HG02678 (cell line): ENCODE results near the gene GALNT10.

ENCODE experiments used
- ATAC-seq: cut with Tn5 transposase; IDR thresholded peaks from one replicate; pipeline ENCODE4 v1.9.1; 2021; ENCODE audit warnings: mild to moderate bottlenecking, moderate library complexity; ENCODE audit not compliant: unreplicated experiment

The GALNT10 gene

DNA sequence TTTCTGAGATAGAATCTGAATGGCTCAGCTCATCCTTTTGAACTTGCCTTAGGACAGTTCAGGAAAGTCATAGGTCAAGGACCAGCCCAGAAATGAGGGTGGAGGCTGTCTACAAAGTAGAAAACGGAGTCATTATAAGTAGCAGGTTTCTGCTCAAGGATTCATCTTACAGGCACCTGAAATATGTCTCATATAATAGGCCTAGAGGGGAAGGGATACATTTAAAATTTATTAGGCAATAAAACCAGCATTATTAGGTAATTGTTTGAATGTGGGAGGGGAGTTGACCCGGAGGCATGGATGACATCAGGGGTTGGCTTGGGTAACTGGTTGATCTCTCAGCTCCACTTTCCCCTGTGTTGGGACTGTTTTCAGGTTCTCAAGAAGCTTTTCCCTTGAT lies 11.9 kb upstream of the GALNT10 start:
- no peak for ATAC-seq

DNA sequence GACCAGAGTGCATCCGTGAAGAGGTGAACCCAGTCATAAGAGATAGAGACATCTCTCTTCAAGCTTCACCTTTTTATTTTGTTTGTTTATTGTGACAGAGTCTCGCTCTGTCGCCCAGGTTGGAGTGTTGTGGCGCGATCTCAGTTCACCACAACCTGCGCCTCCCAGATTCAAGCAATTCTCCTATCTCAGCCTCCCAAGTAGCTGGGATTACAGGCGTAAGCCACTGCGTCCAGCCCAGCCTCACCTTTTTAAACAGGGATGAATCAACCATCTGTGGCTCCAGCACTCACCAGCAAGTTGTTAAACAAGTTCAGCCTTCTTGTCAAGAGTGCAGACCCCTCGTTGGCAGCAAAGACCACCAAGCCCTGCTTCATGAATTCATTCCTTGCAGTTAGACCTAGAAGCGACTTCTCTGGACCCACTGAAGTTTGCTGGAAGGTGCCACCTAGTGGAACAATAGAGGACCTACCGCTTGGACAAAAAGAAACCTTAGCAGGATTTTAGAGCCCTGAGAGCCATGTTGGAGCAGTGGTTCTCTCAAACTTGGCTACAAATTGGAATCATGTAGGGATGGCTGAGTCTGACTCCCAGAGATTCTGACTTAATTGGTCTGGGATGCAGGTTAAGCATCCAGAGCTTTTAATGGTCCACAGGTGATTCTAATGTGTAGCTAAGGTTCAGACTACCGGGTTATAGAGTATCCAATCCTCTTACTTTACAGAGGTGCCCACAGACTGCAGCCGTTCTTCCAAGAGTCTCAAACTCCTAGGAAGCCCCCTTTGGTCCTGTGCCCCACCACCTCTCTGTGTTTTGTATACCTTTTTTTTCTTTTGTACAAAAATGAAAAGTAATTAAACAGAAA lies 10.5 kb upstream of the GALNT10 start:
- peak; percentile 93 for ATAC-seq

DNA sequence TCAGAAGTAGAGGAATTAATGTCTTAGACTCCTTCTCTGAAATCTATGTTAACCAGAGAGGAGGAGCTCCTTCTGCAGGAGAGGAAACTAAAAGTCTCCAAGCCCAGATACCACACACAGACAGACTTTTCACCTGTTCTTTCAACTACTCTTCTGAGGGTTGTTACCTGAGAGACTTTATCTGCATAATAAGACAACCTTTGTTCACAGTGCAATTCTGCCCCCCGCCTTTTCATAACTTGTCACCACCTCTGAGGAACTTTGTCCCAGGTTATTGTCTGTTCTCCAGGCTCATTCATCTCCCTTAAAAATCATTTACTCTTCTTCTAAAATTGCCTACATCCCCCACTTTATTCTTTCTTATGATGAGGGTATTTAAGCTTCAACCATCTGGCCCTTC lies 9.4 kb upstream of the GALNT10 start:
- ATAC-seq, result no peak

DNA sequence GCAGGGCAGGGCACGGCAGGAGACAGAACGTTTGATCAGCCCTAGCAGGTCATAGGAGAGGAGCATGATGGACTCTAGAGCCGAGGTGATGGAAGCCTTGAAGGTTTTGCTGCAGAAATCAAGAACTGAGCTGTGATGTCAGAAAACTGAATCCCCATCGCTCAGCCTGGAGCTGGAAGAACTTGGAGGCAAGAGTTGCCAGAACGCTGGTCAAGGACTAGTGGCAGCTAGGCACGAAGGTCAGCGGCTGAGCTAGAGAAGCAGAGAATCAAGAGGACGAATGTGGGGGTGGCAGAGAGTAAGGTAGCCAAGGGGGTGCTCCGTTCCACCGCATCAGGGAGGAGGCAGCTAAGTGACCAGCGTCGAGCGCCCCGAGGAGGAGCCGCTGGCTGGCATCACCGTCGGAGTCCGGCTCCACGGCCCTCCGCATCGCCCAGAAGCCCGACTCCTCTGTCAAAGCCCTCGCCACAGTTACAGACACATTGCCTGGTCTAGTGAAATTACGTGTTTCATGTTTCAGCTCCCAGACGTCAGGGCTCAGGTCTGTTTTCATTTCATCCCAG lies 1.2 kb upstream of the GALNT10 start:
- ATAC-seq, result peak; percentile 2

DNA sequence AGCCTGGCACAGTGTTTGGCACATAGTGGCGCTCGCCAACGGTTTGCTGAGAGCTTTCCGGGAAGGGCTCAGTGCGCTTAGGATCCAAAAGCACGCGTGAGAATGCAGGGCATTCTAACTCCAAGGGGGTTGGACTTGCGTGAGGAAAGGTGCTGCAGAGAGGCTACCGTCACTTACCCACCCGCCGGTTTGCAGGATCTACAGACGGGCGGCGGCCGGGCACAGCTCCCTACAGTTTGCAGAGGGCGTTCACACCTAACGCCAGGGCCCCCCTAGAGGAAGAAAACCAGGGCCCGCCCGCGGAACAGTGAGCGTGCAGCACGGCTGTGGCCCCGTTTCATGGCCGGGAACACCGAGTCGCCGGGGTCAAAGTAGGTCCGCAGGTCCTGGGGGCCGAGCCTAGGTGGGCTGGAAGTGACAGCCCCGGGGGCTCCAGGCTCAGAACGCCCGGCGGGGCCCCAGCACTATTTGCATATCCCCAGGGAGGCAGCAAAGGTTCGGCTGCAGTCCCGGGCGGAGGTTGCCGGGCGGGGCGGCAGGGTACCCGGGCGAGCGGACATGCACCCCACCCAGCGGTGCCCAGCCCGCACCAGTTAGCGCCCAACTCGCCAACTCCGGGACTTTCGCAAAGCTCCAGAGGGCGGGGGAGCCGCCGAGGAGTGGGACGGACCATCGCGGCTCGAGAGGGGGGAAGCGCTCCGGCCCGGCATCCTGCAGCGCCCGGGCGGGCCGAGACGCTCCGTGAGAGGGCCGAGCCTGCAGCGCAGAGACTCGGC lies 526 bp upstream of the GALNT10 start:
- ATAC-seq, result peak; percentile 76

DNA sequence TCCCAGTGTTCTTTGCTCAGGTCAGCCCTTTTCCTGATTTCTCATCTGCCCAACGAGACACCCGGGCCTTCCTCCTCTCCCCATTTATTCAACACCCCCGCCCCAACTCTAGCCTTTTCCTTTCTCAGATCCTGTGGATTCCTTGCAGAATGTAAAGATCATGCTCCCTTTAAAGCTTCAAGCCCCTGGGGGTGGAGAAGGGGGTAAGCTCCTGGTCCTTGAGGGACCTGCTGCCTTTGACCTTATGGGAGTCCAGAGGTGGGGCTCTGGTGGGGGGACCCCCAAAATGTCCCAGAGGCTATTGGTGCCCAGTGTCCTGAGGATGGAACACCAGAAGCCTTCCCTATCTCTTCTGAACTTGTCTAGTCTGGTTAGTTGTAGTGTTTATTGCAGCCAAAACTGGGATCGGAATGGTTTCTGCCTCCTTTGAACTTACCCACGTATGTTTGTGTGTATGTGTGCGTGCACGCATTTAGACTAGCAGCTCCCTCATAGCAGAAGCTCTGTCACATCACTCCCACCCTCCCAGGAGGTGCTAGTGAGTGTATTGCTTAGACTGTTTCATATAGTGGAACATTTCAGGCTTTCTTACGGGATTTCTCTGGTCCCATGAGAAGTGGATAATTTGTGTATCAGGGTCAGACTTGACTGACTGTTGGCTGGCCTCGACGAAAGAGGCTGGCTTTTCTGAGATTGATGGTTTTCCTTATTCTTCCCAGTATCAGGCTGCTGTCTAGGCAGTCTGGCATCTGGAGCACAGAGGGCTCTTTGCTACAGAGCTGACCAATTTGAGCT lies 1.1 kb downstream of the GALNT10 start:
- ATAC-seq, result no peak

DNA sequence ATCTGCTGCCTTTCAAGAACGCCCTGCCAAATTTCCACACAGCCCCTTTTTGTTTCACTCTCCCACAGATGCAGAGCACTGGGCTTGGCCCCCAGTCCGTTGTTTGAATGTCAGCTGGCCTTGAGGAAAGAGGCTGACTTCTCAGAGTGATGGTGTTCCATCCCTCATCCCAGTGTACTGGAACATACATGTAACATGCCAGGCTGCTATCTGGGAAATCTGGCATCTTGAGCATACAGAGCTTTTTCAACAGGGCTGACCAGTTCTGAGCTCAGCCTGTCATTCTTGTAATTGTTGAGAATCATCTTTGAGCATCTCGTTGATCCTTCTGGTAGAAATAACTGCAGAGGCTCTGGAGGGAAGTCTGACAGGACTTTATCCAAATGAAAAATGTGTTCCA lies 2.8 kb downstream of the GALNT10 start:
- no peak for ATAC-seq

DNA sequence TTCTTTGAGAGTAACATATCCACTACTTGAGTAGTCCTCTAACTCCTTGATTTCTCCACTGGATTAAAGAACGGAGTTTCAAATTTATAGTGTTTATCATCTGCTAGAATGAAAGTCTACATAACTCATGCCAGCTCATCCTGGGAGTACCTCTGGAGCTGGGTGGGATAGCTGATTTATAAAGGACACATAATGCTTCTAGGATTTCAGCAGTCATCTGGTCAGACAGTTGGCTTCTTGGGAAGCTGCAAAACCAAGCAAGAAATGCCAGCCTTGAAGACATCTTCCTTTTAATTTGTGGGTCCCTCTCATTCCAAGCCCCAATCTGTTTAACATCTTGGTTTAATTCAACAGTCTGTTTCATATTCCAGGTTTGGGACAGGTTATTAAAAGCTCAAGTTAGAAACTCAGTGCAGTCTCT lies 3.2 kb downstream of the GALNT10 start:
- no peak for ATAC-seq

DNA sequence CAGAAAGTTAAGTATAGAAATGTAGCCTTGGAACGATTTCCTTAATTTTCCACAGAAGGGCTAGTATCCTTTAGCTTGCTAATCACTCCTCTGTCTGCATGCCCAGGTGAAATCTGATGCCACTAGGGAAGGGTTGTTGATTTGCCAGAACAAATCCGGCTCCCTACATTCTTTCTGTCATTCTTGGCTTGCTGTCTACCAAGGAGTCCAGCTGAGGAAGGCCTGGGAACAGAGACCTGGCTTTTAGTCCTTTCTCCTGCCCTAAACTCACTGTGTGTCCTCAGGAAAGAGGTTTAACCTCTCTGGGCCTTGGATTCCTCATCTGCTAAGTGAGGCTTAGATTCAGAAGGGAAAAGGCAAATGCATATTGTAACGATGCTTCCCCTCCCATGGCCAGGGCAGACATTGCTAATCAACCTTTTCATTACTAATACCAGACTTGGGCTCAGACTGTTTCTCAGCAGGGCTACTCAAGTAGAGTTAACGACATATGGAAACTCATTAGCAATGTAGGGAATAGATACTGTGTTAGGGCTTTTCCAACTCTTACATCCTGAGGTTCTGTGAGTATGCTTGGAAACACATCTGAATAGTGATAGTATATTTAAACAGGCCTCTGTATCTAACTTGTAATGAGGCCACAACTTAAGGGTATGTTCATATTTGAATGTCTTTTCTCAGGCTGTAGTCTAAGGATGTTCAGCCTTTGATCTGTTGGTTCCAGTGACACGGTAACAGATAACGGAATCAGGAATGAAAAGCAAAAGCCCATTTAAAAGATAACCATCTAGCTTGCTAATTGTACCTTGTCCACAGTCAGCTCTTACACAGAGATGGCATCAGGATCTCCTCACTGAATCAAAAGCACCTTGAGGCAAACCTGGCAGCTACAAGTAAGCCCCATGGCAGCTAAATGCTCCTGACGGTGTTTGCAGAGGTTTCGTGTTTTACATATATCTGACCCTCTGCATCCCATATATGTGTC lies 4.1 kb downstream of the GALNT10 start:
- no peak for ATAC-seq

DNA sequence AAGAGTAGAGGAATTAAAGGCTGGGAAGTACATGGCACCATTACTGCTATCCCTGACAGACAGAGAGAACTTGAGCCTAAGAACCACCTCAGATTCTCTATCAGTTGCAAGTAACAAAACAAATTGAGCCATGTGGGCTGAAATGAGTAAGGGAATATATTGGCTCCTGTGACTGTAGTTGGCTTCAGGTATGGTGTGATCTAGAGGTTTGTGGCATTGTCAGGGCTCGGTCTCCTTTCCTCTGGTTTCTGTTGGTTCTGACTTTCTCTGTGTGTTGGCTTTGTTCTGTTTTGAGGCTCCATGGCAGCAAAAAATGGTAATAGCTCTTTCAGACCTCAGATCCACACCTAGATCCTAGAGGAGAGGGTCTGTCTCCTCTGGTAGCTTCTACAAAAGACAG lies 5.7 kb downstream of the GALNT10 start:
- ATAC-seq, result no peak

DNA sequence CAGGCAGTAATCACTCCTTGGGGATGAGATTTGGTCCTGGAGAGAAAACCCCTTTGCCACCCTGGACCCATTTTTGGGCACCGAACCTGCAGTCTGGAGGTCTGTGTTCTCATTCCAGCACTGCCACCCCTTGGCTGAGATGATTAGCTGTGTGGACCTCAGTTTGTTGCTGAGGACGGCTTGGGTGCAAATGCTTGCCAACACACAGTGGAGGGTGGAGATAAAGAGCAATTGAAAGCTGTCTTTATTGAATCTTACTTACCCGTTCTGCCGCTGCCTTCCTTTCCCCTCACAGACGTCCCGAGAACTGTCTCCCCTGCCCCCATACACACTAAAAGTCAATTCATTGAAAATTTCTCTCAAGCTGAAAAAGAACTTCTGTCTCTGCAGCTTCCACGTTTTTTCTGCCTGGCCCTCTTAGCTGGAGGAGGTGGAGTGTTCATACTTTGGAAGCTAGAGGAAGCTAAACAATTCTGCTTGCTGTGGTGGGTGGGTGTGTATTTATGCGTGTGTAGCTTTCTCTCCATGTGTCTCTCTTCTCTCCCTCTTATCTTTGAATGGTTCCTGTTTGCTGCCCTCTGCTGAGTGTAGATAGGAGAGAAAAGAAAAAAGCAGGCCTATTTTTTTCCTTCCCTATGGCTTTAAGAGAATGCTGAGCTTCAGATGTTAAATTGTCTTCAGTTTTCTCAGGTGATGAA lies 6.6 kb downstream of the GALNT10 start:
- no peak for ATAC-seq

DNA sequence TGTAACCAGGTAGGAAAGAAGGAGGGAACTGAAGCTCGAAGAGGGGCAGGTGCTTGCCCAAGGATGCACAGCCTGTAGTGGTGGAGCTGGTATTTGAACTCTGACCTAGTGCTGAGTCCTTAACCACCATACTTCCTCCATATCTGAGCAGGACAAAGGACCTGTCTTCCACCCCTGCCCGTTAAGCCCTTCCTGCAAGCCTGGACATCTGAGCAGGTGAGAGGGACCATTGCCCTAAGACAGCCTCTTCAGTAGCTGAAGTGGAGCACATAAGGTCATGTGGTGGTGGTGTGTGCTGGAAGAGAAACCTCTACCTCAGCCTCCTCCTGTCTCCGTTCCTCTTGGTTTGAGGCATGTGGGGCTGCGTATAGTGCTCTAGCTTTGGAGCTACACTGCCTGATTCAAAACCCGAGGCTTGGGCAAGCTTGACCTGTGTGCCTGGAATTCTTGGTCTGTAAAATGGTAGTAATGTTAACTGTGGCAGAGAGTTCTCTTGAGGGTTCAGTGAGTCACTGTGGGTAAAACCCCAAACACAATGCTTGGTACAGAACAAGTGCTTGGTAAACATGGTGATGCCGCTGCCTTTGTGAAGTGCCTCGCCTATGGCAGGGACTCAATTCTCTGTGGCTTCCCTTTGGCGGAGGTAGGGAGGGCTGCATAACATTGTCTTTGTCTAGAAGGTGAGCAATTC lies 7.4 kb downstream of the GALNT10 start:
- ATAC-seq, result peak; percentile 37

DNA sequence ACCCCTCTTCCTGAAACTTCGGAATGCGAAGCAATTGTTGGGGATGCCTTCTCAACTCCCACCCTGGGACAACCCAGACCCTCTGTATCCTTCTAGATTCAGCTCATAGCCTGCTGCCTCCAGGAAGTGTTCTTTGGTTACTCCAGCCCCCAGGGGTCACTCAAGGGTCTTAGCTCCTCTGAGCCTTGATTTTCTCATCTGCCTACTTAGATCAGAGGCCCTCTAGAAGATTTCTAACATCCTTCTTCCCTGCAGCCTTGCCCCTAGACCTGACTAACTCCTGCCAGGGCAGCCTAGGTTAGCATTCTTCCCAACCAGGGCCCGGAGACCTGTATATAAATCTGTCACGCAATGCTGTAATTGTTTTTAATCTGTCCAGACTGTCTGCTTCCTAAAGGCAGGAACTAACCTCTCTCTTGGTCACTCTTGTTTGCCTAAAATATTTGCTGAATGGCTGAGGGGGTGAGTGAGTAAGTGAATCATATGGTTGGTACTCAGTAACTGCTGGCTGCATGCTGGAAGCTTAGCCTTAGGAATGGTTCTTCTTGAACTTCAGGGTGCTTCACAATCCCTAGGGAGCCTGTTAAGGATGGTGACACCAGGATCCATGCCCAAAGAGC lies 8.2 kb downstream of the GALNT10 start:
- ATAC-seq, result no peak

DNA sequence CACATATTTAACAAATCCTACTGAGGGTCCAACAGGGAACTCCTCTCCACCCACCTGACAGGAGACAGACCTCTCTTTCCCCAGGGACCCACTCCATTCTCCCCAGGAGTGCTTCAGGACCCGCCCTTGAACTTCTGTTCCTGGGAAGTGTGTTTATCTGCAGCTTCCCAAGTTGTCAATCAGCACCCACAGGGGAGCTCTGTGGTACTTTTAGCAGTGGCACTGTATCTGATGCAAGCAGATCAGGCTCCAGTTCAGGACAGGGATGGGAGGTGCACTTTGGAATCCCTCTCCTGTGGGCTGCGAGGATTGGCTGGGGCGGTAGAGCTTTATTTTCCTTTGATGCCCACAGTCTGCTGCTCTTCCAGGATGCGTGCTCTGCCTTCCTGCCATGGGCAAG lies 8.7 kb downstream of the GALNT10 start:
- ATAC-seq, result no peak

DNA sequence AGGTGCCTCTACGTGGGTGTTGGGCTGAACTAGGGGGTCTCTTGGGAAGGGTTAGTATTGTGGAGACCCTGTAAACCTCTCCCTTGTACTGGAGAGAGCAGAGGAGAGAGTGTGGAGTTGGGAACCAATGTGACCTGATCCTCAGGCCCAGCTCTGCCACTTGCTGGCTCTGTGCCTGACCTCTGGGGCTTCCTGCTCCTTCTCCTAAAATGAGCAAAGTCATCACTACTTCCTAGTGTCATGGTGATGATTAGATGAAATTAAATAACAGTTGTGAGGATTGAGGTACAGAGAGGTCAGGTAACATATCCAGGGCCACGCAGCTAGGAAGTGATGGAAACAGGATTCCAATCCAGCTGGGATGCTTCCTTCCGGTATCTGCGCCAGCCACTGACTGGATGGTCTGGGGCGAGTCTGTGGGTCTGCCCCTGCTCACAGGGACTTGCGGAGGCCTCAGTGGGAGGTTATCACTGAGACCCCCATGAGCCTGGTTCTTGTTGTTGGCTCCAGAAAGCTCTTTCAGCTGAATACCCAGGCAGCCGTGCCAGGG lies 9.2 kb downstream of the GALNT10 start:
- no peak for ATAC-seq

DNA sequence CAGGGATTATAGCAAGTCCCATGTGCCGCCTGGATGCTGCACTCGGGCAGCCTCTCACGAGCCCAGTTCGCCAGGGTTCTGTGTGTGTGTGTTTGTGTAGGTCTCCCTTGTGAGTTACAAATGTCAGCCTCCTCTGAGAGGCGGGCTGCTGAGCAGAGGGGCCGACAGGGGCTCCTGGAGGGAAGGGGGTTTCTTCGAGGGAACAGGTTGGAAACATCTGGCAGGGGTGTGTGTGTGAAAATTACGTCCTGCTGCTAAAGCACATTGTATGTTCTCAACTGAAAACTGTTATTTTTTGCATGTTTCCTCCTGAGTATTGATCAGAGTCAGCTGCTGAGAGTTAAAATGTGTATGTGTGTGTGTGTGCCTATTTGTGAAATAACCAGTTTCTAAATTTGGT lies 9.7 kb downstream of the GALNT10 start:
- ATAC-seq, result no peak

DNA sequence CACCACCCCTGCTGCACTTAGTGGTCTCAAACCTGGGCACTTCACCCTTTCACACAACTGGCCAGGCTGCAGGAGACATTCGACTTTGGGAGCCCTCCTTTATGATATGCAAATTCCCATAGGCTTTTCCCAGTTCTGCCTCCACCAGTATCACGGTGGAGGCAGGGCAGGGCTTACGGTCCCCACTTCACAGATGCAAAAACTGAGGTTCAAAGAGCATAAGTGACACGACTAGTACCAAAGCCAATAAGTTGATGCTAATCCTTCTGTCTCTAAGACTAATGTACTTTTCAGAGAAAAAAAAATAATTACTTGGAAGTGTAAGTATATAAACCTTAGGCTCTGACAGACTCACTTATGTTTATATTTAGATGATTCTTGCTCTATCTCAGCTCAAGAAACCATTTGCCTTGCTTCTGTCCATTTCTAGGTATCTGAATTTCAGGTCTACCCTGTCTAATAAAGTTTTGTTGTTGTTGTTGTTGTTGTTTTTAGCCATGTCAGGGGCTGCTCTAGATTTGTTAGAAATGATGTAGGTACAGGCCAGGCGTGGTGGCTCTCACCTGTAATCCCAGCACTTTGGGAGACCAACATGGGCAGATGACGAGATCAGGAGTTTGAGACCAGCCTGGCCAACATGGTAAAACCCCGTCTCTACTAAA lies 10.7 kb downstream of the GALNT10 start:
- no peak for ATAC-seq
